Mesodermal cell (in vitro differentiated cells): ENCODE measurements around the gene SEMA6B.
A peak's percentile ranks its signal among the peaks of the same experiment; 100 is the strongest.

ENCODE experiments used
- H3K27ac ChIP-seq: 2 replicates; pipeline ENCODE4 v1.7.0; 2013; ENCODE audit warnings: mild to moderate bottlenecking, low read depth, low read length, moderate library complexity; ENCODE audit not compliant: severe bottlenecking
- H3K36me3 ChIP-seq: 2 replicates; pipeline ENCODE4 v1.7.1; 2013; ENCODE audit warnings: mild to moderate bottlenecking, low read length, moderate library complexity; ENCODE audit not compliant: control insufficient read depth, insufficient read depth
- H3K4me1 ChIP-seq: one replicate; pipeline ENCODE4 v1.7.1; 2013; ENCODE audit warnings: mild to moderate bottlenecking, low read length; ENCODE audit not compliant: insufficient read depth, control insufficient read depth, poor library complexity, severe bottlenecking
- H3K4me3 ChIP-seq: 2 replicates; pipeline ENCODE4 v1.7.0; 2013; ENCODE audit warnings: low read length, control low read depth, mild to moderate bottlenecking; ENCODE audit not compliant: insufficient read depth, poor library complexity, severe bottlenecking; ENCODE audit errors: extremely low read depth
- H3K9me3 ChIP-seq: 2 replicates; pipeline ENCODE4 v1.7.1; 2013; ENCODE audit warnings: mild to moderate bottlenecking, low read length, moderate library complexity; ENCODE audit not compliant: control insufficient read depth
- WGBS, 2 experiments: methylation state at CpG; one replicate each; pipeline ENCODE4 v1.1.5; 2013; ENCODE audit warnings: missing lambda C conversion rate in 2 of 2; ENCODE audit not compliant: insufficient coverage in 2 of 2; 5-methylcytosine and 5-hydroxymethylcytosine counted together

SEMA6B gene

DNA sequence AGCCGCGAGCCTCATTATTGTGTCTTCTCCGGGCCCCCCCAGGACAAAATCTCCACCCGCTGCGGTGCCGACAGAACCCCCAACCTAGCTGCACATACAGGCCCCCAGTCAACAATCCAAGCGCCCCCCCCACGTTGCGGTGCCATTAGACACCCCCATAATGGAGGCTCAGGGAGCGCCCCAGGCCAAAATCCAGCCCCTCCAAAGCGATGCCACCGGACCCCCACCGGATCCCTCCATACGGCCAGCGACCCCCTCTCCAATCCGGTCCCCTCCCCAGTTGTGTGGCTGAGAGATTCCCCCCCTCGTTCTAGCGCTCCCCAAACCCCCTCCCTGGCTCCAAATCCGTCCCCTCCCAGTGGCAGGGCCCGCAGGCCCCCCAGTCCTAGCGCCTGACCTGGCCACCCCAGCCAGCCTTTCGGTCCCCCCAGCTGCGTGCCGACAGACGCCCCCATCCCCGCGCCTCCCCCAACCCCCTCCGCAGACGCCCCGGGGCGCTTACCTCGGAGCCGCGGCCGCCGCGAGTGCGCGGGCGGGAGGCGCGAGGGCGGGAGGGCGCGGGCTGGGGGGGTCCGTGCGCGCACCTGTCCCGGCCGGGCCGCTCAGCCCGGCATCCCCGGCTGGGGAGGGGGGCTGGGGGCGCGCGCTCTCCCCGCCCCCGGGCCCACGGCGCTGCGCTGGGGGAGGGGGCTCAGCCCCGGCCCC lies 21.6 kb upstream of the SEMA6B start:
- WGBS, 2 experiments, result 0 to 1% methylated on average over 10 to 15 of the region's 62 CpGs
- Histone ChIP-seq H3K9me3 (no peaks in the 10 kb centered on the region), H3K4me3 (peak overlapping the region; percentile 46), H3K27ac (no peak overlapping the region), H3K36me3 (no peaks in the 10 kb centered on the region), H3K4me1 (peaks cover 13% of the 10 kb centered on the region)

DNA sequence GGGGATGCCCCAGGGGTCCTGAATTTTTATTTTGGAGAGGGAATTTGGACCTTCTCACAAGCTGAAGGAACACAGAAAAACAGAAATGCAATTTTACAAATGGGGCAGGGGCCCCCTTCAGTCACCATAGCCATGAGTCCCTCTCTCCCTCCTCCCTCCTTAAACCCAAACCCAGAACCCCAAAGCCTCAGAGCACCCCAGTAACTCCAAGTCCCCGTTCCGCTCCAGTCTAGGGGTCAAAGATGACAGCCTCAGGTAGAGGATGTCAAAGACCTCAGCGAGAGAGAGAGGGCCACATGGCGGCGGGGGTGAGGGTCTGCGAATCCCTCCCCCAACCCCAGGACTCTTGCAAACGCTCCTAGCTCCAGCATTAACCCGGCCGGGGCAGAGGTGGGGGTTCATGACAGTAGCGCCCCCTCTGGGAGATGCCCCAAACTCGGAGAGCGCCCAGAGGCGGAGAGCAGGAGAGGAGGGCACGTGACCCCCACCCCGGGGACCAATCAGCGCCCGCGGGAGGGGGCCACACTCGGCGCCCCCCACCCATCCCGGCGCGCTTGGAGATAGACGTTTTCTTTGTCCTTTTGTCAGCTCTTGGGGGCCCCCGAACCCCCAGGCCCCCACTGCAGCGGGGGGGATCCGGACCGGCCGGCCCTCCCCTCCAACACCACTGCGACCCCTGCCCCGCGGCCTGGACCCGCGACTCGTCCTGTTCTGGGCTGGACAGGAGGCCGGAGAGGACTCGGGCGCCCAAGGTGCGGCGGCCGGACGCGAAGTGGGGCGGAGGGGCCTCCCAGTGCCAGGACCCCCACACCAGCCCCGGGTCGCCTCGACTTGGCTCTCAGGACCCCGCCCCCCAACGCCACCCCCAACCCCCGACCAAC lies 20.8 kb upstream of the SEMA6B start:
- Histone ChIP-seq H3K36me3 (no peaks in the 10 kb centered on the region), H3K4me3 (peak overlapping the region; percentile 46), H3K4me1 (peaks cover 18% of the 10 kb centered on the region), H3K27ac (no peak overlapping the region), H3K9me3 (no peaks in the 10 kb centered on the region)
- 8 to 16% methylated on average over 9 to 24 of the region's 50 CpGs for WGBS, 2 experiments

DNA sequence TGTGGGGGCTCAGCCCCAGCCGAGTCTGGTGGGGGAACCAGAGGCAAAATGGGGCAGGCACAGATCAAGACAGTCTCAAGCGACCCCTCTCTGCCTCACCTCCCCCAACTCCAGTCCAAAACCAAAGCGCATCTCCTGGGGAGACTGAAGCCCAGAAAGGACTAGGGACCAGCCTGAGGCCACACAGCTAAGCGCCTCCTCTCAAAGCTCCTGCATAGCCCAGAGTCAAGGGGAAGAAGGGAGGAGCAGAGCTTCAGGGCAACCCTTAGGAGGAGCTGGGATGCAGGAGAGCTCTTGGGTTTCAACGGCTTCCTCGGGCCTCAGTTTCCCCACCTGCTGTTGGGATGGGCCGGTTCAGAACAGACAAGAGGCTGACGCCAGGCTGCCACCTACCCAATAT lies 19.9 kb upstream of the SEMA6B start:
- no peak overlapping the region for H3K4me3 ChIP-seq

DNA sequence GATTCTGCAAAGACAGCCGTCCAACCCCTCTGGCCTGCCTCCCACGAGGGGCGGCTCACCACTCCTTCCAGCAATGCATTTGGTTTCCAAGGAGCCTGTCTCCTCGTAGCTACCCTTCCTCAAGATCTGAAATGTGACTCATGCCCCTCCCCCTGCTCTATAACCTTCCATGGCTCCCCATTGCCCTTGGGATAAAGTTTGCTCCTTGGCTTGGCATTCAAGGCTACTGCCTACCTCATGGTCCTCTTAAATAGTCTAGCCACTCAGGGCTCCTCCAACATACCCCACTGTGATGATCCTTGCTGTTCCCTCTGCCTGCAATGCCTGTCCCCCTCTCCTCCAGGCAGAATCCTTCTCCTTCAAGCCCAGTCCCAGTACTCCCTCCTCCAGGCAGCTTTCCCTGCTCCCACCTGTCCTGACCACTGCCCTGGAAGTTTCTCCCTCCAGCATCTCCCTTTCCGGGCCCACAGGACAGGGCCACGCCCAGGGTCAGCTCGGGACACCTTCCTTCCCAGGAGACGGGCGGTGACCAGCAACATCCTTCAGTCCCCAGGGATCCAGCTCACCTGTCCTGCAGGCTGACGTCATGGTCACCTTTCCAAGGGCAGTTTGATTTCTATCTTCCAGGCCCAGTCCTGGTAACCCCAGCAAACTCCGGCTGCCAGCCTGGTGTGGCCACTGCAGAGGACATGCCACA lies 19.2 kb upstream of the SEMA6B start:
- WGBS, 2 experiments, result 89 to 91% methylated on average over 9 to 11 of the region's 11 CpGs
- Histone ChIP-seq H3K9me3 (no peaks in the 10 kb centered on the region), H3K27ac (no peak overlapping the region), H3K36me3 (no peaks in the 10 kb centered on the region), H3K4me1 (peaks cover 19% of the 10 kb centered on the region), H3K4me3 (no peak overlapping the region)

More for the DNA sequence above, 19.9 kb upstream of the SEMA6B start:
- peaks cover 20% of the 10 kb centered on the region for H3K4me1 ChIP-seq
- no peak overlapping the region for H3K27ac ChIP-seq
- no peaks in the 10 kb centered on the region for H3K36me3 ChIP-seq
- H3K9me3 ChIP-seq, result no peaks in the 10 kb centered on the region
- 74 to 88% methylated on average over 6 of the region's 8 CpGs for WGBS, 2 experiments

DNA sequence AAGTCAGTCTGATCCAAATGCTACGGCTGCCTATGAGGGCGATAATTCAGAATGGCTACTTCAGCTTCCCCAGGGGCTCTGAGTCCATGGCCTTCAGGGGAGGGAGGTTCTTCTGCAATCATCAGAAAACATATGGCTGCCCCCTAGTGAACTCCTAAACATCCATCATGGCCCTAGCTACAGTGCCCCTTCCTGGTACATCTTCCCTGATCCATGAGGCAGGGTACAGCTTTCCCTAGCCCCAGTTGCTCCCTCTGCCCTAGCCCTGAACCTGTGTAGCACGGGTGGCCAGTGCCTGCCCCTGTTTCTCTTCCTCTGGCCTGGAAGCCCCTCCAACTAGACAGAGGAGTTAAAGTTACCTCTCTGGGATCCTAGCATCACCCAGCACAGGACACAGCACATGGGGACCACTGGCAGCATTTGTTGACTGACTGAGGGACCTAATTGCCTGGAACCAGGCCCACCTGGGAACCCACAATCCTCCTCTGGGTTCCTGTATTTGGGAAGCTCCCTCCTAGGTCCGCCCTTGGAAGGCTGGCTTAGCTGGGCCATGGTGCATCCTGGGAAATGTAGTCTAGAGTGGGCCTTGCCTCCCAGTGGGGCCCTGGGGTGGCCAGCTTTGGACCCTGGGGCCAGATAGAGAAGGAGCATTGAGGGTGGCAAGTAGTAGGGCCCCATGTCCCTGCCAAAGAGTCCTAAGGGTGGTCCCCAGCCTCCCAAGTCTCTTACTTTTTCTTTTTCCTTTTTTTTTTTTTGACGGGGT lies 17.7 kb upstream of the SEMA6B start:
- Histone ChIP-seq H3K36me3 (no peaks in the 10 kb centered on the region), H3K4me3 (no peak overlapping the region), H3K9me3 (no peaks in the 10 kb centered on the region), H3K27ac (no peak overlapping the region), H3K4me1 (peaks cover 15% of the 10 kb centered on the region)
- WGBS, 2 experiments, result 83% methylated on average over 3 to 5 of the region's 5 CpGs

DNA sequence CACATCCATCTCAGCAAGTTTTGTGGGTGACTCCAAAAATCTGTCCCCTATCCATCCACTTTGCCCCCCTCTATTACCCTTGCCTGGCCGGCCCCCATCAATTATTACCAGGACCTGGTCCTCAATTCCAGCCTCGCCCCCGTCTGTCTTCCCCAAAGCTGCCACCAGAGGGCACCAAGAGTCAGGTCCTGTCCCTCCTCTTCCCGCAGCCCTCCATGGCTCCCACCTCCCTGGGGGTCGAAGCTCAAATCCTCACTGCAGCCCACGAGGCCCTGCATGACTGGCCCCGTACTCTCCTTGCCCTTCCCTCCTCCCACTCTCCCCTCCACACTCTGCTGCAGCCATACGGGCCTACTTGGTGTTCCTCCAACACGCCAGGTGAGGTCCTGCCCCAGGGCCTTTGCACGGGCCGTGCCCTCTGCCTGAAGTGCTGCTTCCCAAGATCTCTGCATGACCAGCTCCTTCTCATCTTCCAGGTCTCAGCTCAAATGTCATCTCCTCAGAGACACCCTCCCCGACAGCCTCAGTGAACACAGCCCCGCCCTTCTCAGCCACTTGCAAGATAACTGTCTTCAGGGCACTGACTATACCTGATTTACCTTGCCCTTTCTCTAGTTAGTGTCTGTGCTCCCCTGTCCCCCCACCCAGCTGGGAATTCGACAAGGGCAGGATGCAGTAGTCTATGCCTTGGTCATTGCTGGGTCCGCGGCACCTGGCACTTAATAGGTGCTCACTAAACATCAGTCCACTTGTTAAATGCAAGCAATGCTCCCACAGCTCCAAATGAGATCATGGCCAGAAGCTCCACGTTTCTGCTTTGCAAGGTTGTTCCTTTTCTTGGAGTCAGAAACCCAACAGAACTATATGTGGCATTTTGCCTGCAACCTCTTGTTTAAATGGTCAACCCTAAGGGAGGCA lies 16.8 kb upstream of the SEMA6B start:
- Histone ChIP-seq H3K36me3 (no peaks in the 10 kb centered on the region), H3K4me3 (no peak overlapping the region), H3K4me1 (peaks cover 15% of the 10 kb centered on the region), H3K9me3 (no peaks in the 10 kb centered on the region), H3K27ac (peak overlapping the region; percentile 93)
- 73 to 83% methylated on average over 12 to 17 of the region's 17 CpGs for WGBS, 2 experiments

DNA sequence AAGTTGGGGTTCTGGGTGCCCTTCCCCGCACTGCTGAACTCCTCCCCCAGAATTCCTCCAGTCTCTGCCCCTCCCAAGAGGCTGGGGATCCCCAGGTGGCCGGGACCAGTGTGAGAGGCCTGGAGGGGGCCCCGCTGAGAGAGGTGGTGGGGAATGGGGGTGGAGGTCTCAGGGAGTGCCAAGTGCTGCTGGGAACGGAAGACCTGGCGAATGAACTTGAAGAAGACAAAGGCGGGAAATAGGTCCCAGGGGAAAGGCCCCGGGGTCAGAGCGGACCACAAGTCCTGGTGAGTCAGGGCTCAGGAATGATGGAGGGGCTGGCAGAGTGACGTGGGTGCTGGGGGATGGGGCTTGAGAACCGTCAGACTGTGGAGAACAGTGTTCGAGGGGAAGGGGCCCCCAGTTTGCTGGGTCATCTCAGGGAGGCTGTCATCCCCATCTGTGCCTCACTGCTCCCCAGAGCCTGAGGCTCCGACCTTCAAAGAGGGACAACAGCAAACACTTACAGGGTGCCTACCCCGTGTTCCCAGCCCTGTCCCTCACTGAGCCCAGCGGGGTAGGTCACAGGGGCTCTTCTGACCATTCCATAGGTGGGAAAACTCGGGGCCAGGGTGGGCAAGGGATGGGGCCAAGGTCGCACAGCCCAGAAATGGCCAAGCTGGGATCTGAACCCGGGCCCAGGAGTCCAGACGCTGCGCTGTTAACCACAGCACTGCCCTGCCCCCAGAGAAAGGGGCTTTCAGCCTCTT lies 16.0 kb upstream of the SEMA6B start:
- Histone ChIP-seq H3K27ac (peak overlapping the region; percentile 93), H3K36me3 (no peaks in the 10 kb centered on the region), H3K4me3 (peak overlapping the region; percentile 5), H3K4me1 (peaks cover 11% of the 10 kb centered on the region), H3K9me3 (no peaks in the 10 kb centered on the region)
- WGBS, 2 experiments, result 24 to 26% methylated on average over 12 to 15 of the region's 19 CpGs

DNA sequence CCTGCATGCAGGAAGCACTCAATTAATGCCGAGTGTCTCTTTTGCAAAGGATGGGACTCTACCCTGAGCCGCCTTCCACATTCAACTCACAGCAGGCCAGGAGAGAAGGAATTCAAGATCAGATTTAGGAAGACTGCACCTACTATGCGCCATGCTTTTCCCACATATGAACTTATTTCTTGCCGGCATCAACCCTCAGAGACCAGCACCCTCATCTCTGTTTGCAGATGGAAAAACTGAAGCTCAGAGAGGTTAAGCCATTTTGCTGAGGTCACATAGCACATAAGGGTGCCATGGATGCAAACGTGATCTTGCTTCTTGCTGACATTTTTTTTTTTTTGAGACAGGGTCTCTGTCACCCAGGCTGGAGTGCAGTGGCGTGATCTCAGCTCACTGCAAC lies 14.2 kb upstream of the SEMA6B start:
- Histone ChIP-seq H3K9me3 (no peaks in the 10 kb centered on the region), H3K27ac (no peak overlapping the region), H3K4me3 (no peak overlapping the region), H3K4me1 (peaks cover 11% of the 10 kb centered on the region), H3K36me3 (no peaks in the 10 kb centered on the region)
- 88 to 91% methylated on average over 3 to 6 of the region's 6 CpGs for WGBS, 2 experiments

DNA sequence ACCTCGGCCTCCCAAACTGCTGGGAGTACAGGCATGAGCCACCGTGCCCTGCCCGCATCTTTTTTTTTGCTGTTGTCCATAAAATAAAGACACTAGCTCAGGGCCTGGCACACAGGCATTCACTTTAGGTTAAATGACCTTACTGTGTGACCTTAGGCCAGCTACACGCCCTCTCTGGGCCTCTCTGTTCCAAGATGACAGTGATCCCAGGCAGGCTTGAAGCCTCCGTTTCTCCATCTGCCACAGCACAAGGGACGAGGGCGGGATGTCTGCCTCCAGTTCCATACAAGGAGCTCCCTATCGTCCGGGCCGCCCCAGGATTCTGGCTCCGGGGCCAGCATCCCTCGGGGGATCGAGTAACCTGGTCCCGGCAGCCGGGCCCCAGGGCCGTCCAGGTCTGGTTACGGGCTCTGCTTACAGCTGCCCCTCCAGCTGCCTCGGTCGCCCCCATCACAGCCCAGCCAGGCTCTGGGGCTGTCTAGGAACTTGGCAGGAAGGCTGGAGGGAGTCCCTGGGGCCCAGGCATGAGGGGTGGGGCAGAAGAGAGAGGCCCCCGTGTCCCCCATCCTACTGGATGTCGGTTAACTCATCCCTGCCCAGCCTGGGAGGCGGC lies 11.9 kb upstream of the SEMA6B start:
- WGBS, 2 experiments, result 95 to 96% methylated on average over 14 to 17 of the region's 22 CpGs
- H3K9me3 ChIP-seq, result no peaks in the 10 kb centered on the region
- H3K27ac ChIP-seq, result no peak overlapping the region
- H3K4me1 ChIP-seq, result peaks cover 11% of the 10 kb centered on the region
- H3K36me3 ChIP-seq, result no peaks in the 10 kb centered on the region
- no peak overlapping the region for H3K4me3 ChIP-seq
